Activated naive CD4-positive, alpha-beta T cell treated with anti-CD3 and anti-CD28 coated beads for 36 hours (primary cell): ENCODE data around the gene CCL19. TPM values are rescaled to one million over a fixed set of nuclear protein-coding genes. Genes with fewer than 3 reads are reported as not detected.
A peak's percentile ranks its signal among the peaks of the same experiment; 100 is the strongest.

ENCODE experiments used
- CTCF ChIA-PET: fragments of 350-600 bp; sonication (Branson Sonifier 250); formaldehyde crosslinking; loops from one replicate; lab custom pipeline; 2021; ENCODE audit warnings: antibody characterized with exemption; lab: Charles Lee
- DNase-seq: peaks from one replicate; pipeline ENCODE4 v3.0.0-alpha.2; 2020
- H3K27ac Mint-ChIP-seq: one replicate; pipeline ENCODE4 v1.8.0; 2021; ENCODE audit warnings: mild to moderate bottlenecking, mixed read lengths
- H3K27me3 Mint-ChIP-seq: one replicate; pipeline ENCODE4 v1.8.0; 2021; ENCODE audit warnings: low read depth, mixed read lengths
- H3K36me3 Mint-ChIP-seq: one replicate; pipeline ENCODE4 v1.8.0; 2021; ENCODE audit warnings: low read depth, mixed read lengths
- H3K4me1 Mint-ChIP-seq: one replicate; pipeline ENCODE4 v1.8.0; 2021; ENCODE audit warnings: low read depth, mixed read lengths
- H3K4me3 Mint-ChIP-seq: one replicate; pipeline ENCODE4 v1.8.0; 2021; ENCODE audit warnings: mild to moderate bottlenecking, moderate library complexity, mixed read lengths
- H3K9me3 Mint-ChIP-seq: one replicate; pipeline ENCODE4 v1.8.0; 2021; ENCODE audit warnings: mixed read lengths
- intact Hi-C: fragments of 100-400 bp; cut with micrococcal nuclease; formaldehyde crosslinking; loops from one replicate; pipeline ENCODE4 v1.15.1; 2023
- total RNA-seq, 2 experiments: library from RNA; stranded (reverse); gene quantifications; one replicate each; pipeline ENCODE4 v1.2.3, GENCODE V29; 2021

CCL19 gene
- total RNA-seq, 2 experiments from 2014 or later = not detected

DNA sequence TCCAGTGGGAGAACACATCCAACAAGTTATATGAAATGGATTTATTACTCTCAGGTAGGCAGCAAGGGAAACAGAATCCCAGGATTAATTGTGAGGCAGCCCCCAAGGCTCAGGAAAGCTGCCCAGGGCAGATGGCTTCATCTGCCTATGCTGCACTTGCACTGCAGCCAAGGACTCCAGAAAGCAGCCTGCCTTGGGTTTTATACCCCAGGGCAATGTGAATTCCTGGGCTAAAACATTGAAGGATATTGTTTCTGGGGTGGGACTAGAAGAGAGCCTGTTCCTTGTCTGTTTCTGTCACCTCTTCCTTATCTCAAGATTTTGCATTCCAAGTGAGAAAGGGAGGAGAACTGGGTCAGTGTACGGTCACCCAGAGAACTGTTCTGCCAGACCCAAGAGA is 19.8 kb downstream of the CCL19 start:
- Mint-ChIP-seq H3K27ac (no peak overlapping the region), H3K27me3 (no peaks in the 10 kb centered on the region), H3K36me3 (peaks cover 10% of the 10 kb centered on the region), H3K9me3 (peaks cover 17% of the 10 kb centered on the region), H3K4me1 (no peaks in the 10 kb centered on the region), H3K4me3 (no peak overlapping the region)
- no peak for DNase-seq
- intact Hi-C loops = no loop called here
- CTCF ChIA-PET = interaction anchor here (1.8 kb wide), 1 partner anchor 31 kb away, joined by 6 read pairs; no protein-coding TSS in a partner anchor

DNA sequence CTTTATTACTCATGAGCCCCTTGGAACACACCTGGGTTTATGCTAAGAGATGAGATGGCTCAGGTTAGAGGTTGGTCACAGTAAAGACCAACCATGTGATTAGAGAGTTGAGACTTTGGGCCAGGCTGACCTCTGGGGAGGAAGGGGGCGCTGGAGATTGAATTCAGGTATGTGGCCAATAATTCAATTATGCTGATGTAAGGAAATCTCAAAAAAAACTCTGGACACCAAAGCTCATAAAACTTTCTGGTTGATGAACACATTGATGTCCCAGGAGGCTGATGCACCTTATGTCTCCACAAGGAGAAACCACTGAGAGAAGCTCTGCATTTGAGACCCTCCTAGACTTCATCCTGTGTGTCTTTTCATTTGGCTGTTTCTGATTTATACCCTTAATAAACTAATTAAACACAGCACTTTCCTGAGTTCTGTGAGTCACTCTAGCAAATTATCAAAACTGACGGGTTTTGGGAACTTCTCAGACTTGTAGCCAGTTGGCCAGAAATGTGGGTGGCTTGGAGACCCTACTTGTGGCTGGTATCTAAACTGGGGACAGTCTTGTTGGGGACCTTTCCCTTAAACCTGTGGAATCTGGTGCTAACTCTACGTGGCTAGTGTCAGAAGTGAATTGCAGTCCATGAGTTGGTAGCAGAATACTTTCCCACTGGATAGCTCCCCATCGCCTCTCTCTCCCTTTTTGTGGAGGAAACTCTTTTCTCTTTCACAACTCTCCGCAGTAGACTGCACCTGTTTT is 21.1 kb downstream of the CCL19 start:
- Mint-ChIP-seq H3K27me3 (no peaks in the 10 kb centered on the region), H3K27ac (no peak overlapping the region), H3K4me3 (no peak overlapping the region), H3K9me3 (peaks cover 17% of the 10 kb centered on the region), H3K4me1 (peaks cover 5% of the 10 kb centered on the region), H3K36me3 (peaks cover 10% of the 10 kb centered on the region)
- intact Hi-C loops = loop anchor here (10.0 kb wide), 2 partner anchors 935 to 1465 kb away; partner anchors contain the start of genes GLIPR2 and TESK1
- CTCF ChIA-PET = interaction anchor here (0.9 to 1.8 kb wide), 3 partner anchors 23 to 33 kb away, joined by 3 to 6 read pairs (median 3); partner anchors contain the start of gene GALT
- DNase-seq = no peak

DNA sequence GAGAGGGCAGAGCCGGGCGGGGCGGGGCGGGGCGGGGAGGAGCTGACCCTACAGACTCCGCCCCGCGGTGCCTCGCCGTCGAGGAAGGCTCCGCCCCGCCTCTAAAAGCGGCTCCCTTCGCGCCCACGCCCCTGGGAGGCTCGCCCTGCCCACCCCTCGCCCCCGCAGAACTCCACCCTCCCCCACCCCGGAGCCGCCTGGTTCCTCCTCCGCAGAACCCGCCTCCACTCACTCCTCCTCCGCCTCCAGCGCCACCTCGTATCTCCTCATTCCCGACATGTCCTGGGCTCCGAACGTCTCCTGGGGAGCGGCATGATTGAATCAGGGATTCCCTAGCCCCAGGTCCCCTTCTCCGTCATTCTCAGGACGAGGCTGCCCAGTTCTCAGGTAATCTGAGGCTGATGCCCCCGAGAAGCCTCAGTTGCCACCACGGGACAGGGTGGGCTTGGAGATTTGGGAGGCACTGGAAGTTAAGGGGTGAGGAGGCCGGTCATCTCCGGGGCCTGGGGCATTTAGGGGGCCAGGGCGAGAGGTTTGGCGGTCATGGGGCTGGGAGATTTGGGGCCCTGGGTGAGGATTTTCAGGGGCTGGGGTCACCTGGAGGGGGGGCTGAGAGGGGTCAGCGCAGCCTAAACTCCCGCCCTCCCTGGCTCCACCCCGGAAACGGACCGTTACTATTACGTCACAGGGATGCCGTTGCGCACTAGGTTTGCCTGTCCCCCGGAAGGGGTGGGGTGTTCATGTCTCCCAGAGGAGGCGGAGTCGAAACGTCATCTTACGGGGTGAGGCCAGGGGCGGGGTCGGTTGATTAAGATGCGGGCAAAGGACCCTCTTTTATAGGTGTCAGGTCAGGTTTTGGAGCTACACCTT is 25.5 kb downstream of the CCL19 start:
- H3K27ac Mint-ChIP-seq = peak overlapping the region; percentile 80
- peaks cover 39% of the 10 kb centered on the region for H3K4me1 Mint-ChIP-seq
- intact Hi-C loops = loop anchor here (1.0 to 10.0 kb wide), 7 partner anchors 19 to 1469 kb away; partner anchors contain the start of genes GALT, GLIPR2, RPP25L and SIGMAR1
- H3K9me3 Mint-ChIP-seq = peaks cover 17% of the 10 kb centered on the region
- peak; percentile 93 for DNase-seq
- no peaks in the 10 kb centered on the region for H3K27me3 Mint-ChIP-seq
- CTCF ChIA-PET = interaction anchor here (0.6 to 5.8 kb wide), 9 partner anchors 9 to 416 kb away, joined by 3 to 40 read pairs (median 4); partner anchors contain the start of genes GALT and SIGMAR1
- peak overlapping the region; percentile 77 for H3K4me3 Mint-ChIP-seq
- peaks cover 10% of the 10 kb centered on the region for H3K36me3 Mint-ChIP-seq

DNA sequence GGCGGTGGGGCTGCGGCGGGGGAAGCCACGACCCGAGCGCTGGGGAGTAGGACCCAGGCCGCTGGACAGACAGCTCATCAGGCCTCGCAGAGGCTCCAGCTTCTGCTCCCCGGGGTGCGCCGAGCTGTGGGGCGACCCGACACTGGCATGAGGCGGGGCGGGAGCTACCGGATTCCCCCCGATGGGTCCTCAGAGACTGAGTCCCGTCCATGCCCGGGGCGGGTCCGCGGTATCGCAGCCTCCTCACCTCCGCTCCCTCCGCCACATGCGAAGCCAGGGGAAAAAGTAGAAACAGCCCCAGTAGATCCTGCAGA is 26.1 kb downstream of the CCL19 start:
- H3K36me3 Mint-ChIP-seq = peaks cover 12% of the 10 kb centered on the region
- no peak overlapping the region for H3K27ac Mint-ChIP-seq
- CTCF ChIA-PET = interaction anchor here (0.6 to 5.8 kb wide), 9 partner anchors 9 to 416 kb away, joined by 3 to 40 read pairs (median 3); partner anchors contain the start of genes CCL21, GALT and SIGMAR1
- no peak for DNase-seq
- peaks cover 13% of the 10 kb centered on the region for H3K9me3 Mint-ChIP-seq
- H3K27me3 Mint-ChIP-seq = no peaks in the 10 kb centered on the region
- peak overlapping the region; percentile 77 for H3K4me3 Mint-ChIP-seq
- peaks cover 41% of the 10 kb centered on the region for H3K4me1 Mint-ChIP-seq
- intact Hi-C loops = loop anchor here (1.0 to 10.0 kb wide), 7 partner anchors 19 to 1470 kb away; partner anchors contain the start of genes GALT, GLIPR2, RPP25L and SIGMAR1

DNA sequence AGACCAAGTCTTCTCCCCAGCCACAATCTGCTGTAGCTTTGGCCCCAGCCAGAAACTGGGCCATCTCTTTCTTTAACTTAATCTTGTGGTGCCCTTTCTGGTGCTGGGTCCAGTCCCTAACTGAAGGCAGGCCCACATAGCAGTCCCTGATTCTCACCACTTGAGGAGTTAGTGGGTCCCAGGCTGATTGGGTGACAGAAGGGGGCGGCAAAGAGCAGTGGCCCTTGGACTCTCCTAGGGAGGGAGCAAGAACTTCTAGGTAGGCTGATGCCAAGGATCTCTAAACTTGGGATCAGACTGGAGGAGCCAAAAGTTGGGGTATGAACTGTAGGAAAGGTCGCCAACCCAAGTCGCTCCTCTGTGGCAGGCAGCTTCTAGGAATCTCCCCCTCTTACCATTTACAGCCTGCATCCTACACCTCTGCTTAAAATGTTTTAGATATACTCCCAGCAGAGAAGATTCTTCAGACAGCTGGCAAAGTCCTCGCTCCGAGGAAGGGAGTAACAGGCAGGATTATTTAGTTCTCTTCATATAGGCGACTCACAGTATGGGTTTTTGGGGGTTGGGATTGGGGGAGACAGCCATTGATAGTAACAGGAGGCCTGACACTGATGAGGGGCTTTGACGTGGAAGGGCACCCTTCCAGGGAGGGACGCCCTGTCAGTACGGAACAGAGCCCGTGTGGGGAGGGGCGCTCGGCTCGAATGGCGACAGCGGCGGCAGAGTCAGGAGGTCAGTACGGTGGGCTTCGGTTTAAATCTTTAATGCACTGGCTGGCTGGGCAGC is 26.6 kb downstream of the CCL19 start:
- peak; percentile 88 for DNase-seq
- peak overlapping the region; percentile 77 for H3K4me3 Mint-ChIP-seq
- H3K27ac Mint-ChIP-seq = peak overlapping the region; percentile 52
- peaks cover 9% of the 10 kb centered on the region for H3K9me3 Mint-ChIP-seq
- H3K36me3 Mint-ChIP-seq = peaks cover 10% of the 10 kb centered on the region
- H3K27me3 Mint-ChIP-seq = no peaks in the 10 kb centered on the region
- H3K4me1 Mint-ChIP-seq = peaks cover 42% of the 10 kb centered on the region
- intact Hi-C loops = loop anchor here (1.0 to 10.0 kb wide), 10 partner anchors 18 to 1470 kb away; partner anchors contain the start of genes DNAJB5, GALT, GLIPR2 and RPP25L
- CTCF ChIA-PET = interaction anchor here (0.7 to 5.8 kb wide), 12 partner anchors 8 to 51 kb away, joined by 3 to 40 read pairs (median 4); partner anchors contain the start of genes CCL21, GALT and SIGMAR1

DNA sequence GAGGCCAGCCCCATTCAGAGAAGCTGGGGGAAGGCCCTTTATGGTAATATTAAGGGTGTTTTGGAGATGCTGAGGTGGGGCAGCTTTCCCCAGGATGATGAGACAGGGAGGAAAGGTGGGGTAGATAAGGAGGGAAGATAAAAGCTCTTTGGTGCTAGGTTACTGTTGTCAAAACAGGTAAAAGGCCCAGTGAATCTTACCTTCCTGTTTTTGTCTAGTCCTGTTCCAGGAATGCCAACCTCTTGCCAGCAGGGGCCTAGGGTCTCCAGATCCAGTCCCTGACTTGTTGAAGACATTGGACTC is 27.8 kb downstream of the CCL19 start:
- CTCF ChIA-PET = interaction anchor here (1.0 to 5.8 kb wide), 7 partner anchors 12 to 284 kb away, joined by 3 to 40 read pairs (median 6); partner anchors contain the start of gene GALT
- H3K4me1 Mint-ChIP-seq = peaks cover 43% of the 10 kb centered on the region
- peaks cover 3% of the 10 kb centered on the region for H3K36me3 Mint-ChIP-seq
- H3K4me3 Mint-ChIP-seq = no peak overlapping the region
- no peak for DNase-seq
- peak overlapping the region; percentile 74 for H3K27ac Mint-ChIP-seq
- intact Hi-C loops = loop anchor here (5.0 to 10.0 kb wide), 3 partner anchors 324 to 1472 kb away; partner anchors contain the start of genes DNAJB5, GLIPR2 and TESK1
- no peaks in the 10 kb centered on the region for H3K27me3 Mint-ChIP-seq
- no peaks in the 10 kb centered on the region for H3K9me3 Mint-ChIP-seq

DNA sequence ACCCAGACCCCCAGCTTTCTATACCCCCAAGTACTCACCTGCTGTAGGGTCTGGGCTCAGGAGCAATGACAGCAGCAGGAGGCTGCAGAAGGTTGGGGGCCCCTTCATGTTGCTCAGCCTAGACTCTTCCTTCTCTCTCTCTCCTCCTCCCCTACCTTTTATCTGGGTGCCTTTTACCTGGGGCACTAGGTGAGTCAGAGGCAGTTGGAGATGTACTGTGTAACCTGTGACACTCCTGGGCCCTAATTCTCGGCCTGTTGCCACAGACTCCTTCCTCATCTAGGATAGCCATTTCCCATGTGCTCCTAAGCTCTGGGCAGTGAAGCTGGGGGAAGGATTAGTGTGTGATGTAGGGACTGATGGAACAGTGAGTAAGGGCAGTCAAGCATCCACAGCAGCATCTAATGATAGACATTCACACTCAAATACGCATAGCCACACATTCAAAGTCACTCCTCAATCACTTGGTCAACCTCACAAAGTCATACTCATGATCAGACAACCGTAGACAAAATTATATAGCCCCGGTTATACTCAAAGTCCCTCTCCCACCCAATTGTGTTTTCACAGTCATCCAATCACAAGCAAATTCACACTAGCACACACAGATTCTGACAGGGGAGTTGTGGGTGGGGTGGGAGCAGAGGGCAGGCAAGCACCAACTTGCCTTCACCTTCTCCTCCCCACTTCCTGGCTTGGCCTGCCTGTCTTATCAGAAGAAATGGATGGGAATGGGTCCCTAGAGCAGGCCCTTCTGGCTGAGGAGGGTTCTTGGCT is 28.4 kb downstream of the CCL19 start, which contains the start of gene CCL27:
Gene CCL27 (minus strand): TSS at position 132 of the 777 bp plus-strand sequence. CDS start 24 bp downstream, at position 108.
- DNase-seq = peak; percentile 17
- Mint-ChIP-seq H3K4me3 (no peak within 1 kb of the TSS), H3K27me3 (no peaks in the 10 kb centered on the region), H3K27ac (peak within 1 kb of the TSS; percentile 74), H3K36me3 (peaks cover 3% of the 10 kb centered on the region), H3K4me1 (peaks cover 43% of the 10 kb centered on the region), H3K9me3 (no peaks in the 10 kb centered on the region)
- intact Hi-C loops = loop anchor here (5.0 to 10.0 kb wide), 3 partner anchors 325 to 1472 kb away; partner anchors contain the start of genes DNAJB5, GLIPR2 and TESK1
- CTCF ChIA-PET = interaction anchor here (0.6 to 5.8 kb wide), 9 partner anchors 13 to 284 kb away, joined by 3 to 40 read pairs (median 6); partner anchors contain the start of gene GALT

DNA sequence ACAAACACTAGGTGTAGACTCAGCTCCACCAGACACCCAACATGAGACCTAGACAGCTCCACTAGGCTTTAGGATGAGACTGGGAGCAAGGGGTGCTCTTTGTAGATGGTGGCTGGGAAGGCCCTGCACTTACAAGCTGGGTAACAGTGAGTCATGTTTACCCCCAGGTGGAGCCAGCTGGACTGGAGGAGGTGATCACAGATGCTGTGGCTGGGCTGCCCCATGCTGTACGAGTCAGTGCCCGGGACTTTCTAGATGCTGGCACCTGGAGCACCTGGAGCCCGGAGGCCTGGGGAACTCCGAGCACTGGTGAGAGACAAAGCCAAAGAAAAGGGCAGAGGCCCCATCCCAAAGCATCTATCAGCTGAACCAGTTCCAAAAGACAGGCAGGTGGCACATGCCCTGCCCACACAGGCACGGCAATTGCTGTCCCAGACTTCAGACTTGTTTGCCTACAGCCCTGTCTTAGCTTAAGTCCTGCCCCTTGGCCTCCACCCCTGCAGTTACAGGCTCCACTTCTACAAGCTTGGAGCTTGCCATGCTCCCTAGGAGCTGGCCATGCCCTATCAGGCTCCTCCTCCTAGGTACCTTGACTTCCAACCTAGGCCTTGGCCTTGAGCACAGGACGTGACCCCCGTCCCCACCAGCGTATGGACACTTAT is 31.4 kb downstream of the CCL19 start:
- no peak overlapping the region for H3K27ac Mint-ChIP-seq
- H3K4me3 Mint-ChIP-seq = no peak overlapping the region
- peaks cover 37% of the 10 kb centered on the region for H3K4me1 Mint-ChIP-seq
- H3K27me3 Mint-ChIP-seq = no peaks in the 10 kb centered on the region
- peaks cover 3% of the 10 kb centered on the region for H3K36me3 Mint-ChIP-seq
- peak; percentile 45 for DNase-seq
- H3K9me3 Mint-ChIP-seq = no peaks in the 10 kb centered on the region
- intact Hi-C loops = loop anchor here (5.0 to 10.0 kb wide), 3 partner anchors 328 to 1475 kb away; partner anchors contain the start of genes DNAJB5, GLIPR2 and TESK1
- CTCF ChIA-PET = interaction anchor here (0.8 to 5.8 kb wide), 3 partner anchors 12 to 43 kb away, joined by 3 to 40 read pairs (median 4); partner anchors contain the start of genes DCTN3 and GALT

DNA sequence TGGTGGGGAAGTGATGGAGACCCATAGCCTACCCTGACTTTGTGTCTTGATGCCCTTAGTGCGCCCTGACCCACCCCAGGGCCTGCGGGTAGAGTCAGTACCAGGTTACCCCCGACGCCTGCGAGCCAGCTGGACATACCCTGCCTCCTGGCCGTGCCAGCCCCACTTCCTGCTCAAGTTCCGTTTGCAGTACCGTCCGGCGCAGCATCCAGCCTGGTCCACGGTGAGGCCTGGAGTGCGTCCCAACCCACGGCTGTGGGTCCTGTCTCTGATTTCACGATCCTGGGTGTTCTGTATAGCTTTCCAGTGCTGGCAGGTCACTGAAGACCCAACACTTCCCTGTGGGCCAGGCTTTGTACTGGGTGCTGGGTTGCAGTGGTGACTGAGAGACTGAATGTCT is 32.6 kb downstream of the CCL19 start:
- Mint-ChIP-seq H3K36me3 (peaks cover 3% of the 10 kb centered on the region), H3K4me1 (peaks cover 24% of the 10 kb centered on the region), H3K9me3 (no peaks in the 10 kb centered on the region), H3K27ac (no peak overlapping the region), H3K4me3 (no peak overlapping the region), H3K27me3 (no peaks in the 10 kb centered on the region)
- no peak for DNase-seq
- CTCF ChIA-PET = no interaction called here
- intact Hi-C loops = no loop called here

DNA sequence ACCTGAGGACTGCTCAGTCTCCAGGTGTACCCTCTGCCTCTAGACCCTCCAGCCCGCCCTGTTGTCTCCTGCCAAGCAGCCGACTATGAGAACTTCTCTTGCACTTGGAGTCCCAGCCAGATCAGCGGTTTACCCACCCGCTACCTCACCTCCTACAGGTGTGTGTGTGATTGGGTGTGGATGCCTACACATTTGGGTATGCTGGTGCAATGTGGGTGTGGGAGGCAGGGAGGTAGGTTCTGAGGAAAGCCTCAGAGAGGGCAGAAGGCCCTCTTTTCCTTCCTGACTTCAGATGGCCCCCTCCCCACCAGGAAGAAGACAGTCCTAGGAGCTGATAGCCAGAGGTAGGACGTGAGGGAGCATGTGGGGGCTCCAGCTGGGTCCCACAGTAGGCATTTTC is 34.1 kb downstream of the CCL19 start:
- Mint-ChIP-seq H3K4me1 (peaks cover 24% of the 10 kb centered on the region), H3K27me3 (no peaks in the 10 kb centered on the region), H3K4me3 (no peak overlapping the region), H3K36me3 (peaks cover 3% of the 10 kb centered on the region), H3K9me3 (no peaks in the 10 kb centered on the region), H3K27ac (no peak overlapping the region)
- CTCF ChIA-PET = interaction anchor here (1.1 kb wide), 1 partner anchor 8 kb away, joined by 3 read pairs; no protein-coding TSS in a partner anchor
- DNase-seq = no peak
- intact Hi-C loops = no loop called here
